Aorta (tissue), 5 donors: ENCODE results near the gene PTH1R. TPM values are rescaled to one million over a fixed set of nuclear protein-coding genes. Genes with fewer than 3 reads are reported as not detected.

Experiments used
- ATAC-seq: fragments of 200-7000 bp; cut with Tn5 transposase; one replicate; pipeline ENCODE4 v1.9.1; 2022; ENCODE audit warnings: moderate library complexity; ENCODE audit not compliant: low FRiP score
- DNase-seq, 2 donors: peaks; one replicate each; pipeline ENCODE4 v3.0.0-alpha.2; 2020
- H3K27ac ChIP-seq, 2 donors: one replicate each; pipeline ENCODE4 v1.5.1; 2013; ENCODE audit warnings: low read length in 2 of 2, mild to moderate bottlenecking in 2 of 2, moderate library complexity in 2 of 2, control low read depth in 1 of 2, inconsistent platforms in 1 of 2, low read depth in 1 of 2
- H3K27me3 ChIP-seq, 2 donors: one replicate each; pipeline ENCODE4 v1.6.1; 2013; ENCODE audit warnings: control low read depth in 1 of 2, low read length in 1 of 2, mild to moderate bottlenecking in 1 of 2, moderate library complexity in 1 of 2; ENCODE audit not compliant: insufficient read depth in 2 of 2, control insufficient read depth in 1 of 2
- H3K36me3 ChIP-seq, 2 donors: one replicate each; pipeline ENCODE4 v1.6.1; 2013; ENCODE audit warnings: control low read depth in 1 of 2, low read length in 1 of 2, mild to moderate bottlenecking in 1 of 2; ENCODE audit not compliant: insufficient read depth in 2 of 2, control insufficient read depth in 1 of 2
- H3K4me1 ChIP-seq, 2 donors: one replicate each; pipeline ENCODE4 v1.6.1; 2013; ENCODE audit warnings: low read length in 2 of 2, control low read depth in 1 of 2, mild to moderate bottlenecking in 1 of 2, moderate library complexity in 1 of 2; ENCODE audit not compliant: insufficient read depth in 2 of 2, control insufficient read depth in 1 of 2
- H3K4me3 ChIP-seq, 2 donors: one replicate each; pipeline ENCODE4 v1.5.1; 2013; ENCODE audit warnings: low read length in 2 of 2, control low read depth in 1 of 2, mild to moderate bottlenecking in 1 of 2
- H3K9me3 ChIP-seq: one replicate; pipeline ENCODE4 v1.6.1; 2013; ENCODE audit warnings: mild to moderate bottlenecking, low read length; ENCODE audit not compliant: control insufficient read depth
- WGBS, 2 donors: extraction: QIAGEN DNeasy Blood & Tissue Kit; methylation state at CpG; one replicate each; pipeline ENCODE4 v1.1.7; 2013; 5-methylcytosine and 5-hydroxymethylcytosine counted together
- intact Hi-C, 2 donors: fragments of 100-400 bp; cut with DNase I; formaldehyde crosslinking; loops; one replicate each; pipeline versions ENCODE4 v1.14.2 to v1.15.0; 2022
- polyA plus RNA-seq, 2 donors: library from polyadenylated mRNA; stranded (reverse); fragments of 200-250 nt; gene quantifications; one replicate each; pipeline ENCODE4 v1.2.3, GENCODE V29; 2013
- total RNA-seq, 2 donors: library from RNA; stranded (reverse); fragmentation: NEBNext Ultra II Directional; extraction: Animal tissue kit (Norgen Biotek cat#: 25700); gene quantifications; one replicate each; pipeline ENCODE4 v1.2.1, GENCODE V29; 2021
- donor health status: healthy with polysubstance abuse.
- donor health status: Bipolar disorder and iron deficiency.
- donor health status: DM: no; HTN: no; CAD: no.
- donor health status: DM: no; HTN: no; CAD: no.
- donor health status: DM: yes; HTN: yes; CAD: no.

Gene PTH1R
- total and polyA plus RNA-seq, 4 donors, result 6.6 to 38.6 (median 7.6) TPM

DNA sequence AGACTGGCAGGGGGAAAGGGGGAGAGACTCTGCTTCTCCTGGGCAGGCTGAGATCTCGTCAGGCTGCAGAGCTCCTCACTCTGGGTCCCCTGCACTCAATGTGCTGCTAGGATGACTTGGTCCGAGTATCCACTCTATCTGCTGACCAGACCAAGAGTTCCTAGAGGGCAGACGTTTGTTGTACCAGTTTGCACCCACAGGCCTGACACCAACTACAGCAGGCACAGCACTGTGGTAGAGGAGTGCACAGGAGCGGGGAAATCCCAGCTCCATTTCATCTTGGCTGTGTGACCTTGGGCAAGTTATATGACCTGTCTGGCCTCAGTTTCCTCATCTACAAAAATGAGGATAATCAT is 70.0 kb downstream of the PTH1R start:
- ATAC-seq, result no peak
- H3K4me3 ChIP-seq, result no peak overlapping the region

DNA sequence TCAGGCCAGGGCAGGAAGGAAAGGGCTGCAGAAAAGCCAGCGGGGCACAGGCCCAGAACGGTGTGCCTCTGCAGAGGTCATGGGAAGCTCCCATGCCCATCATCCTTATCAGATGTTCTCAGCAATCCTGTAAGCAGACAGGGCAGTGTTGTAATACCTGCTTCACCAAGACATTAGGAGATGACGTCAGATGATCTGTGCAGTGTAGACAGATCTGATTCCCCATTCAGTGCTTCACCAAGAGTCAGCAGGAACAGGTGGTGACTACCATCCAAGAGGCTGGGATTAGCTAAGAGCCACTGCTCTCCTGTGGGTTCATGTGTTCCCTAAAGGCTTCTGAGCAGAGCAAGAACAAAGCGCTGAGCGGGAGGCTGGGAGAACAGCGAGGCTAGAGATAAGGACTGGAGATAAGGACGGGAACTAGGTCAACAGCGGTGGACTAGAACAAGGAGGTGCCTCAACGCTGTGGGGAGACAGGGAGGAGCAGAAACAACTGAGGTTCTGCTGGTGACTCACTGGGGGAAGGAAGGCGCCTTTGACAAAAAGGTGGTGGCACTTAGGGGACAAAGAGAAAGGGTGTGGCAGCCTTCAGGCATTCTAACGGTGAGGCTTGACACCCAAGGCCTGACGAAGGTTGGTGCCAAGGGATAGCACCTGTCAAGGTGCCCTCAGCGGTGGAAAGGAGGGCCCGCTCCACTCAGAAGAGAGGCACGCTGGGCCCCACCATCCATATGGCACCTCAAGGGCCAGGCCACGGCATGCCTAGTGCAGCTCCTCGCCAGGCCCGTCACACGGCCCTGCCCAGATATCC is 70.7 kb downstream of the PTH1R start:
- Histone ChIP-seq H3K4me1 (peaks cover 8 to 14% of the 10 kb centered on the region in 2 donors), H3K36me3 (peaks cover 0 to 2% of the 10 kb centered on the region in 2 donors), H3K4me3 (no peak overlapping the region), H3K27ac (peak overlapping the region in 1 of 2 donors; percentile 6), H3K9me3 (no peaks in the 10 kb centered on the region), H3K27me3 (no peaks in the 10 kb centered on the region)
- 51% methylated on average over 18 to 19 of the region's 19 CpGs for WGBS, 2 donors
- intact Hi-C loops, result no loop called here
- ATAC-seq, result peak; percentile 34
- no peak for DNase-seq

More for the DNA sequence above, 70.0 kb downstream of the PTH1R start:
- DNase-seq, result no peak
- intact Hi-C loops, result no loop called here
- no peaks in the 10 kb centered on the region for H3K36me3 ChIP-seq
- H3K27me3 ChIP-seq, result no peaks in the 10 kb centered on the region
- H3K4me1 ChIP-seq, result peaks cover 8 to 12% of the 10 kb centered on the region in 2 donors
- 47 to 58% methylated on average over 4 of the region's 4 CpGs for WGBS, 2 donors
- H3K27ac ChIP-seq, result peak overlapping the region in 1 of 2 donors; percentile 34
- H3K9me3 ChIP-seq, result no peaks in the 10 kb centered on the region

DNA sequence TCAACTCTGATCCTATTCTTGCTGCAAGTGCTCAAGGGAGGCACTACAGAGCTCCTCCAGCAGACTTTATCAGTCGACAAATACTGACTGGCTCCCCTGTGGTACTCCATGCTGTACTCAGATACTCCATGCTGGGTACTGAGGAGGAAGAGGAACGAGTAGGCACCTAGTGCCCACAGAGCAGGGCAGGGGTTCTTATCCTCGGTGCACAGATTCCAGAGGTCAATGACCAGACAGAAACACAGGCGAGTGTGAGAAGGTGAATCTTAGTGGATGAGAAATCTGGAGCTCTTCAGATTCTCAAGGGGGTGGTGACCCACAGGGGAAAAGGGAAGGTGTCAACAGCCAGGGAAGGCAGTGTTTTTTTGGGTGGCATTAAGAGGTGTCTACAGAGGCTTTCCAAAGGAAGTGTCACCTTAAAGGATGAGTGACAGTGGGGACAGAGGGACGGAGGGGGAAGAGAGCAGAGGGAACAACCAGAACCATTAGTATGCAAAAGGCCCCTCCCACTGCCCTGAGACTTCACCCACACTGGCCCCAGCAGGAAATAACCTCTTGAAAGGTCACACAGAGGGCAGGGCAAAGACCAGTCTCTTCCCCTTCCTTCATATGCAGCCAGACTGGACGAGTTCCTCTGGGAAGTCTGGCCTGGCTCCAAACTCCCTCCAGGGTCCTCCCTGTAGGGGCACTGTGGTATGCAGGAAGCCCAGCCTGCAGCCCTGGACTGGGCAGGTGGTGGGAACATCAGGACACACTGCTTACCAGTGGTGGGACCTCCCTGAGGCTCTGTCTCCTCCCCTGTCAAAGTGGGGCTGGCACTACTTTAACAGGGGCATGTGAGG is 71.5 kb downstream of the PTH1R start:
- 58 to 61% methylated on average over 6 of the region's 6 CpGs for WGBS, 2 donors
- Histone ChIP-seq H3K4me3 (no peak overlapping the region), H3K36me3 (peaks cover 0 to 2% of the 10 kb centered on the region in 2 donors), H3K9me3 (no peaks in the 10 kb centered on the region), H3K4me1 (peaks cover 8 to 14% of the 10 kb centered on the region in 2 donors), H3K27ac (no peak overlapping the region), H3K27me3 (no peaks in the 10 kb centered on the region)
- intact Hi-C loops, result no loop called here
- DNase-seq (peak in 1 of 2 donors; percentile 69), ATAC-seq (peak; percentile 23)

DNA sequence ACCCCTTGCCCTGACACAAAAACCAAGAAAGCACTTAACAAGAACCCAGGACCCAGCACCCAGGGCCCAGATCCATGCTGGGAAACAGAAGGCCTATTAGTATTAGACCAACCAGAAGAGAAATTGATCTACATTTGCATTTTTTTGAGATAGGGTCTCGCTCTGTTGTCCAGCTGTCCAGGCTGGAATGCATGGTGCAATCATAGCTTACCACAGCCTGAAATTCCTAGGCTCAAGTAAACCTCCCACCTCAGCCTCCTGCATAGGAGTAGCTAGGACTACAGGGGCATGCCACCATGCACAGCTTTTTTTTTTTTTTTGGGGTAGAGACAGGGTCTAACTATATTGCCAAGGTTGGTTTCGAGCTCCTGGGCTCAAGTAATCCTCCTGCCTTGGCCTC is 72.7 kb downstream of the PTH1R start:
- H3K36me3 ChIP-seq, result peaks cover 0 to 2% of the 10 kb centered on the region in 2 donors
- intact Hi-C loops, result no loop called here
- no peaks in the 10 kb centered on the region for H3K27me3 ChIP-seq
- ATAC-seq, result no peak
- DNase-seq, result no peak
- H3K27ac ChIP-seq, result no peak overlapping the region
- 98% methylated on average over 2 of the region's 2 CpGs for WGBS, 2 donors
- no peak overlapping the region for H3K4me3 ChIP-seq
- peaks cover 8 to 14% of the 10 kb centered on the region in 2 donors for H3K4me1 ChIP-seq
- no peaks in the 10 kb centered on the region for H3K9me3 ChIP-seq

DNA sequence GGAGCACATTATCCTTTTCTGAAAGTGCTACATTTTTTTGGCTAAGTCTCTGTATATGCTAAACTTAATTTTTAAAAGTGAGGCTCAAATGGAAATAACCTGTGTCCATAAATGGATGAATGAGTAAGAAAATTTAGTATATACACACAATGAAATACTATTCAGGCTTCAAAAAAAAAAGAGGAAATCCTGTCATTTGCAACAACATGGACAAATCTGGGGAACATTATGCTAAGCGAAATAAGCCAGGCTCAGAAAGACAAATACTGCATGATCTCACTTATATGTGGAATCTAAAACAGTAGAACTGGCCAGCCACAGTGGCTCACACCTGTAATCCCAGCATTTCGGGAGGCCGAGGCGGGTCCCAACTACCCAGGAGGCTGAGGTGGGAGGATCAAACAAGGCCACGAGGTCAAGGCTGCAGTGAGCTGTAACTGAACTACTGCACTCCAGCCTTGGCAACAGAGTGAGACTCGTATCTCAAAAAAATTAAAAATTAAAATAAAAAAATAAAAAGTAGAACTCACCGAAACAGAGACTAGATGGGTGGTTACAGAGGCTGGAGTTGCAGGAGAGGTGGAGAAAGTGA is 73.2 kb downstream of the PTH1R start:
- WGBS, 2 donors, result 68 to 69% methylated on average over 7 of the region's 7 CpGs
- H3K27ac ChIP-seq, result no peak overlapping the region
- peaks cover 0 to 2% of the 10 kb centered on the region in 2 donors for H3K36me3 ChIP-seq
- peaks cover 8 to 14% of the 10 kb centered on the region in 2 donors for H3K4me1 ChIP-seq
- no peaks in the 10 kb centered on the region for H3K27me3 ChIP-seq
- H3K4me3 ChIP-seq, result no peak overlapping the region
- DNase-seq (no peak), ATAC-seq (no peak)
- H3K9me3 ChIP-seq, result no peaks in the 10 kb centered on the region
- intact Hi-C loops, result no loop called here

DNA sequence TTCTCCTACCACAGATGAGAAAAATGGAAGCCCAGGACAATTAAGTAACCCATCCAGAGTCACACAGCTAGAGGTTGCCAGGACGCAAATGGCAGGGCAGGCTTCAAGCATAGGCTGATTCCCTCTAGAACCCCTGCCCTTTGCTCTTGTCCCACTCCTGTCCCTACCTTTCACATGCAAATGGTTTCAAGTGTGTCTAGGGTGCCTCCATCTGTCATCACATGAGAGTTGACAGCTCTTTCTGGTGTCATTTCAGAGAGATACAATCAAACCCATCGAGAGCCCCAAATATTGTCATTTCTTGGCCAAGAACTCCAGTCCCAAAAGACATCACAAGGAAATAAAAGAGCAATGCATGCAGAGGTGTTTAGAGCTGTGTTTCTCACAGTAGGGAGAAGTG is 75.3 kb downstream of the PTH1R start:
- intact Hi-C loops, result no loop called here

More for the DNA sequence above, 75.3 kb downstream of the PTH1R start:
- H3K36me3 ChIP-seq, result peaks cover 0 to 2% of the 10 kb centered on the region in 2 donors
- H3K4me3 ChIP-seq, result no peak overlapping the region
- H3K27me3 ChIP-seq, result no peaks in the 10 kb centered on the region
- H3K9me3 ChIP-seq, result no peaks in the 10 kb centered on the region
- H3K27ac ChIP-seq, result no peak overlapping the region
- ATAC-seq, result no peak
- H3K4me1 ChIP-seq, result peaks cover 4 to 11% of the 10 kb centered on the region in 2 donors
- WGBS, 2 donors, result 82 to 93% methylated on average over 2 of the region's 2 CpGs
- DNase-seq, result no peak

Other genes starting within 250 kb of the PTH1R start
- 10 to 100 TPM; 21.0 to 28.7 TPM for gene ALS2CL, start 184.0 kb upstream of the PTH1R start, total RNA-seq
- 10 to 100 TPM in 1 of 2 donors, 1 to 10 TPM in 1; 3.8 to 40.7 TPM for gene ALS2CL, start 184.0 kb upstream of the PTH1R start, polyA plus RNA-seq
- under 1 TPM; 0.55 to 0.99 TPM for gene TMIE, start 176.3 kb upstream of the PTH1R start, total RNA-seq
- under 1 TPM; 0.75 to 1.00 TPM for gene TMIE, start 176.3 kb upstream of the PTH1R start, polyA plus RNA-seq
- gene PRSS50, start 159.9 kb upstream of the PTH1R start, total RNA-seq, result not detected
- gene PRSS50, start 159.9 kb upstream of the PTH1R start, polyA plus RNA-seq, result under 1 TPM in 1 of 2 donors, not detected in 1; 0.31 TPM
- 1 to 10 TPM; 1.8 to 3.0 TPM for gene MYL3, start 14.3 kb upstream of the PTH1R start, total RNA-seq
- 10 to 100 TPM in 1 of 2 donors, 1 to 10 TPM in 1; 2.6 to 14.3 TPM for gene MYL3, start 14.3 kb upstream of the PTH1R start, polyA plus RNA-seq
- gene CCDC12, start 99.0 kb downstream of the PTH1R start, total RNA-seq, result 10 to 100 TPM; 30.5 to 35.9 TPM
- gene CCDC12, start 99.0 kb downstream of the PTH1R start, polyA plus RNA-seq, result 10 to 100 TPM; 43.5 to 46.5 TPM
- 10 to 100 TPM; 26.2 to 45.8 TPM for gene NBEAL2, start 101.9 kb downstream of the PTH1R start, total RNA-seq
- 10 to 100 TPM in 1 of 2 donors, 1 to 10 TPM in 1; 6.3 to 55.8 TPM for gene NBEAL2, start 101.9 kb downstream of the PTH1R start, polyA plus RNA-seq